ENCODE measurements around the gene GJD3.
"Not testable (repeated sequence)": the region's sequence is repeated elsewhere in the genome, so short reads cannot be mapped to it uniquely, and the experiment has no call there.

The GJD3 gene, protein sequence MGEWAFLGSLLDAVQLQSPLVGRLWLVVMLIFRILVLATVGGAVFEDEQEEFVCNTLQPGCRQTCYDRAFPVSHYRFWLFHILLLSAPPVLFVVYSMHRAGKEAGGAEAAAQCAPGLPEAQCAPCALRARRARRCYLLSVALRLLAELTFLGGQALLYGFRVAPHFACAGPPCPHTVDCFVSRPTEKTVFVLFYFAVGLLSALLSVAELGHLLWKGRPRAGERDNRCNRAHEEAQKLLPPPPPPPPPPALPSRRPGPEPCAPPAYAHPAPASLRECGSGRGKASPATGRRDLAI

GRCh38 chr17:40364121-40364861 lies at the start of gene GJD3:
Gene GJD3, minus strand, starts transcription at chr17:40364737. Its CDS starts 922 bp downstream, at chr17:40363815.
- DNase-seq (ENCODE audit: low read depth in 3 of 3), result no peak

DNA sequence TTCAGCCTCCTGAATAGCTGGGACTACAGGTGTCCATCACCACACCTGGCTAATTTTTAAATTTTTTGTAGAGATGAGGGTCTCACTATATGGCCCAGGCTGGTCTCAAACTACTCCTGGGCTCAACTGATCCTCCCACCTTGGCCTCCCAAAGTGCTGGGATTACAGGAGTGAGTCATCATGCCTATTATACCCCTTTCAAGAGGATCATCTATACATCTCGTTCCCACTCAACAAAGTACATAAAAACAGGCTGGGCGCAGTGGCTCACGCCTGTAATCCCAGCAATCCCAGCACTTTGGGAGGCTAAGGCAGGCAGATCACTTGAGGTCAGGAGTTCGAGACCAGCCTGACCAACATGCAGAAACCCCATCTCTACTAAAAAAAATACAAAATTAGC lies 49.8 kb upstream of the GJD3 start:
- not testable (repeated sequence) for DNase-seq (ENCODE audit: low read depth in 3 of 3)

DNA sequence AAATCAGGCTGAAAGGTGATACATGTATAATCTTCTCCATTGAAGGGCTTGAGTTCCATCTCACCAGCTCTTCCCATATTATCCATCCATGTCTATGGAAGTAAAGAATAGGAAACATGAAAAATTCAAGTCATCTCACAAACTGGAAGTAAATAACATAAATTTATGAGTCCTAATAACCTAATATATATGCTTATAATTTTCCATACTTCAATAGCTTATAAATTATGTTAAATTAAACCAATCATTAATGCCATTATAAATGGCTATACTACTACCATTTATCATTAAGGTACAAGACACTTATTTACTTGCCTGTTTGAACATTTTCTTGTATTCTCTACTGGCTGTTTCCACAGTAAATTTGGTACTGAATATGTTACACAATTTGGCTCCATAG lies 48.3 kb upstream of the GJD3 start:
- DNase-seq (ENCODE audit: low read depth in 3 of 3), result no peak

GRCh38 chr17:40411821-40412220 lies 47.3 kb upstream of the GJD3 start:
- no peak for DNase-seq (ENCODE audit: low read depth in 3 of 3)

DNA sequence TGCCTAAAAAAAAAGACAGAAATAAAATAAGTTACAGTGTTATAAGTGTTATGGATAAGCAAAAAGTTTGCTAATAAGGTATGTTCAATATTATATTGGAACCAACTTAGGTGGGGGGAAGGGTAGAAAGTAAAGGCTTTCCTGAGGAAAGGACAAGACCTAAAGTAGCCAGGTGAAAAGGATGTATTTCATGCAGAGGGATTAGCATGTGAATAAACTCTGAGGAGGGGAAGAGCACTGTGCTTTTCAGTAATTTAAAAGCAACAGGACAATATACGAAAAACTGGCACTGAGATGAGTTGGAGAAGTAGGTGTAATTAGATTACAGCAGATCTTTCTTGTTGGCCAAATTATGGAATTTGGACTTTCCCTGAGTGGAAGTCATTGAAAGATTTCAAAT lies 45.5 kb upstream of the GJD3 start:
- no peak for DNase-seq (ENCODE audit: low read depth in 3 of 3)

DNA sequence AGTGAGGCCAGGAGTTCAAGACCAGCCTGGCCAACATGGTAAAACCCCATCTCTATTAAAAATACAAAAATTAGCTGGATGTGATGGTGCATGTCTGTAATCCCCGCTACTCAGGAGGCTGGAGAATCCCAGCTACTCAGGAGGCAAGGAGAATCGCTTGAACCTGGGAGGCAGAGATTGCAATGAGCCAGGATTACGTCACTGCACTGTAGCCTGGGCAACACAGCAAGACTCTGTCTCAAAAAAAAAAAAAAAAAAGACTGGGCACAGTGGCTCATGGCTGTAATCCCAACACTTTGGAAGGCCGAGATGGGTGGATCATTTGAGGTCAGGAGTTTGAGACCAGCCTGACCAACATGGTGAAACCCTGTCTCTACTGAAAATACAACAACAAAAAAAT lies 45.0 kb upstream of the GJD3 start:
- not testable (repeated sequence) for DNase-seq (ENCODE audit: low read depth in 3 of 3)

GRCh38 chr17:40407460-40407859 lies 42.9 kb upstream of the GJD3 start:
- no peak for DNase-seq (ENCODE audit: low read depth in 3 of 3)

GRCh38 chr17:40404003-40404402 lies 39.5 kb upstream of the GJD3 start:
- no peak for DNase-seq (ENCODE audit: low read depth in 3 of 3)

DNA sequence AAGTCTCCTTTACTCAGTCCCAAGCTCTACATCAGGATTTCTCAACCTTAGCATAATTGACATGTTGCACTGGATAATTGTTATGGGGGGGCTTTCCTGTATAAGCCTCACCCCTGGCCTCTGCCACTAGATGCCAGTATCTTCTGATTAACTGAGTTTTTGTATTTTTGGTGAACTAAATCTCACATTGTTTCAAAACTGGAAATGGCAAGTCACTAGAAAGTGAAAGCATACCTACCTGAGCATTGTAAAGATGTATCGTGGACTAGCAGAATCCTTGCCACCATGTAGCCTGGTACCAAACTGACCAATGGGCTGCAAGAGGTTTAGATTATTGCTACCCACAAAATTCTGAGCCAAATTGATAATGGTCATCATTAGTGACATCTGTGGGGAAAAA lies 38.1 kb upstream of the GJD3 start:
- no peak for DNase-seq (ENCODE audit: low read depth in 3 of 3)

- DNase-seq (ENCODE audit: low read depth in 3 of 3), result no peak
Measured at GRCh38 chr17:40399185-40399584, 34.6 kb upstream of the GJD3 start.

DNA sequence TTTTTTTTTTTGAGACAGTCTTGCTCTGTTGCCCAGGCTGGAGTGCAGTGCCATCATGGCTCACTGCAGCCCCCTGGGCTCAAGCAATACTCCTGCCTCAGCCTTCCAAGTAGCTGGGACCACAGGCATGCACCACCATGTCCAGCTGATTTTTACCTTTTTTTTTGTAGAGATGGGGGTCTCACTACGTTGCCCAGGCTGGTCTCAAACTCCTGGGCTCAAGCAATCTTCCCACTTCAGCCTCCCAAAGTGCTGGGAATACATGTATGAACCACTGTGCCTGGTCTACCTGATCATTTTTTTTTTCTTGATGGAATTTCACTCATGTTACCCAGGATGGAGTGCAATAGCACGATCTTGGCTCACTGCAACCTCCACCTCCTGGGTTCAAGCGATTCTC lies 22.0 kb upstream of the GJD3 start:
- DNase-seq (ENCODE audit: low read depth in 3 of 3), result not testable (repeated sequence)

- no peak for DNase-seq (ENCODE audit: low read depth in 3 of 3)
Measured at GRCh38 chr17:40382251-40382650, 17.7 kb upstream of the GJD3 start.

- no peak for DNase-seq (ENCODE audit: low read depth in 3 of 3)
Measured at GRCh38 chr17:40378966-40379365, 14.4 kb upstream of the GJD3 start.

GRCh38 chr17:40377832-40378231 lies 13.3 kb upstream of the GJD3 start:
- DNase-seq (ENCODE audit: low read depth in 3 of 3), result no peak

DNA sequence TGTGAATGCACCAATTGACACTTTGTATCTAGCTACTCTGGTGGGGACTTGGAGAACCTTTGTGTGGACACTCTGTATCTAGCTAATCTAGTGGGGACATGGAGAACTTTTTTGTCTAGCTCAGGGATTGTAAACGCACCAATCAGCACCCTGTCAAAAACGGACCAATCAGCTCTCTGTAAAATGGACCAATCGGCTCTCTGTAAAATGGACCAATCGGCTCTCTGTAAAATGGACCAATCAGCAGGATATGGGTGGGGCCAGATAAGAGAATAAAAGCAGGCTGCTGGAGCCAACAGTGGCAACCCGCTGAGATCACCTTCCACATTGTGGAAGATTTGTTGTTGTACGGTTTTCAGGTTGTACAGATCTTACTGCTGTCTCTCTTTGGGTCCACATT lies 12.0 kb upstream of the GJD3 start:
- not testable (repeated sequence) for DNase-seq (ENCODE audit: low read depth in 3 of 3)

DNA sequence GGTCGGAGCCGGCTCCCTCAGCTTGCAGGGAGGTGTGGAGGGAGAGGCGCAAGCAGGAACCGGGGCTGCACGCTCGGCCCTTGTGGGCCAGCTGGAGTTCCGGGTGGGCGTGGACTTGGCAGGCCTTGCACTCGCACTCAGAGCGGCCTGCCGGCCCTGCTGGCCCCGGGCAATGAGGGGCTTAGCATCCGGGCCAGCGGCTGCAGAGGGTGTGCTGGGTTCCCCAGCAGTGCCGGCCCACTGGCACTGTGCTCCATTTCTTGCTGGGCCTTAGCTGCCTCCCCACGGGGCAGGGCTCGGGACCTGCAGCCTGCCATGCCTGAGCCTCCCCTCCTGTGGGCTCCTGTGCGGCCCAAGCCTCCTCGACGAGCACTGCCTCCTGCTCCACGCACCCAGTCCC lies 11.2 kb upstream of the GJD3 start:
- DNase-seq (ENCODE audit: low read depth in 3 of 3), result not testable (repeated sequence)

DNA sequence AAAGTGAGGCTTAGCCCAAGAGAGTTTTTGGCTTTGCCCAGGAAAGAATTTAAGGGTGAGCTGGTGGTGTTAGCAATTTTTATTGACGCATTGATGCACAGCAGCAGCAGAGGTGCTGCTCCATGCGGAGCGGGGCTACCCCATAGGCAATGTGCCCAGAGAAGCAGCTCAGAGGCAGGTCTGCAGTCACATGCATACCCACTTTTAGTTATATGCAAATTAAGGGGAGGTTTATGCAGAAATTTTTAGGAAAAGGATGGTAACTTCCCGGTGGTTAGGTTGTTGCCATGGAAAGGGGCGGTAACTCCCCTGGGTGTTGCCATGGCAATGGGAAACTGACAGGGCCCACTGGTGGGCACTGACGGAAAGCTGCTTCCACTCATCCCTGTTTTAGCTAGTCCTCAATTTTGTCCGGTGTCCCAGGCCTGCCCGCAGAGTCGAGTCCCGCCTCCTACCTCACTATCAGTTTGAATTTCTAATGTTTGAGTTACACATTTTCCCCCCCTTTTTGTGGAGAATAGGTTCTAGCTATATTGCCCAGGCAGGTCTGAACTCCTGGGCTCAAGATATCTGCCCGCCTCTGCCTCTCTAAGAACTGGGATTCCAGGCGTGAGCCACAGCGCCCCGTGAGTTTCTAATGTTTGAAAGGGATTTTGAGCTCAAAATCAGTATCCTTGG lies 10.4 kb upstream of the GJD3 start:
- no peak for DNase-seq (ENCODE audit: low read depth in 3 of 3)

DNA sequence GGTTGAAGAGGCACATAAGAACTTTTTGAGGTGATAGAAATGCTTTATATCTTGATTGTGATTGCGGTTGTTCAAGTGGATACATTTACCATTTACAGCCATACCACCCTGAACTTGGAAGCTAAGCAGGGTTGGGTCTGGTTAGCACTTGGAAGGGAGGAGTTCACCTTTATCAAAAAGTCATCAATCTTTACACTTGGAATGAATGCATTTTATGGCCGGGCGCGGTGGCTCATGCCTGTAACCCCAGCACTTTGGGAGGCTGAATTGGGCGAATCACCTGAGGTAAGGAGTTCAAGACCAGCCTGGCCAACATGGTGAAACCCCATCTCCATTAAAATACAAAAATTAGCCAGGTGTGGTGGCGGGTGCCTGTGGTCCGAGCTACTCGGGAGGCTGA lies 9.5 kb upstream of the GJD3 start:
- no peak for DNase-seq (ENCODE audit: low read depth in 3 of 3)

DNA sequence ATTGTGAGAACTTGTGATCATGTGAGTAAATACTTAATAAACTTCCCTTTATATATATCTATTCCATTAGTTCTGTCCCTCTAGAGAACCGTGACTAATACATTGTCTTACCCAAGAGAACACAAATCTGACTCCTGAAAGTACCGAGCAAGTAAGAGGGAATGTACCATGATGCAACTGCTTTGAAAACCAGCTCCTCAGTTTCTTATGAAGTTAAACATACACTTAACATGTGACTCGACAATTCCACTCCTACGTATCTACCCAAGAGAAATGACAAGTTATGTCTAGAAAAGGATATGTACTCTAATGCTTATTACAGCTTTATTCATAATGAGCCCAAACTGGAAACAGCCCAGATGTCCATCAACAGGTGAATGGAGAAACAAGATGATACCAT lies 8.8 kb upstream of the GJD3 start:
- no peak for DNase-seq (ENCODE audit: low read depth in 3 of 3)

DNA sequence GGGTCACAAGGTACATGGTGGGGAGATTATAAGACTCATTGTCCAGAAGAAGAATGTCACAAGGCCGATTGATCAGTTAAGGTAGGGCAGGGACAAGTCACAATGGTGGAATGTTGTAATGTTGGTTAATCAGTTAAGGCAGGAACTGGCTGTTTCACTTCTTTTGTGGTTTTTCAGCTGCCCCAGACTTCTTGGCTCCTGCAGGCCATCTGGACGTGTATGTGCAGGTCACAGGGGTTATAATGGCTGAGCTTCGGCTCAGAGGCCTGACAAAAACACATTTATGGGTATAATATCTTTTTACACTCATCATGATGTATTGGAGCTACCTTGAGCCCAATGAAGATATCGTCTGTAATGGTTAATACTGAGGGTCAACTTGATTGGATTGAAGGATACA lies 8.1 kb upstream of the GJD3 start:
- DNase-seq (ENCODE audit: low read depth in 3 of 3), result not testable (repeated sequence)

DNA sequence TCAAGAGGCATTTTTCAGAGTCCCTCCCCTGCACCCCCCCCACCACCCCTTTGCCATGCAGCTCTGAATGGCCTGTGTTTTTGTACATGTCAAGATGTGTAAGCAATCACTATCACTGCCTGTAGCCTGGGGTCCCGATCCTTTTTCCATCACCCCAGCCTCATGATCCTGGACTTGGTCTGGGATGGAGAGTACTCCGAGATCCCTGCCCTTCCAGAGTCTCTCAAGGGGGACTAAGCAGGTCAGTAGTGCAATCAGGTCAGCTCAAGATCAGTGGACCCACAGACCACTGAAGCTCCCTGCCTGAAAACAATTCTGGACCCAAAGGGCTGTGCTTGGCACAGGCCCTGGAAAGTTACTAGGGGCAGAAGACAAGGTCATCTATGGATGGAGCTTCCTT lies 7.5 kb upstream of the GJD3 start:
- no peak for DNase-seq (ENCODE audit: low read depth in 3 of 3)

- DNase-seq (ENCODE audit: low read depth in 3 of 3), result no peak
Measured at GRCh38 chr17:40371261-40371929, 6.9 kb upstream of the GJD3 start.
